ENCODE data around the gene TRIM5.
"Not testable (repeated sequence)": the region's sequence is repeated elsewhere in the genome, so short reads cannot be mapped to it uniquely, and the experiment has no call there.

TRIM5 gene, protein sequence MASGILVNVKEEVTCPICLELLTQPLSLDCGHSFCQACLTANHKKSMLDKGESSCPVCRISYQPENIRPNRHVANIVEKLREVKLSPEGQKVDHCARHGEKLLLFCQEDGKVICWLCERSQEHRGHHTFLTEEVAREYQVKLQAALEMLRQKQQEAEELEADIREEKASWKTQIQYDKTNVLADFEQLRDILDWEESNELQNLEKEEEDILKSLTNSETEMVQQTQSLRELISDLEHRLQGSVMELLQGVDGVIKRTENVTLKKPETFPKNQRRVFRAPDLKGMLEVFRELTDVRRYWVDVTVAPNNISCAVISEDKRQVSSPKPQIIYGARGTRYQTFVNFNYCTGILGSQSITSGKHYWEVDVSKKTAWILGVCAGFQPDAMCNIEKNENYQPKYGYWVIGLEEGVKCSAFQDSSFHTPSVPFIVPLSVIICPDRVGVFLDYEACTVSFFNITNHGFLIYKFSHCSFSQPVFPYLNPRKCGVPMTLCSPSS

DNA sequence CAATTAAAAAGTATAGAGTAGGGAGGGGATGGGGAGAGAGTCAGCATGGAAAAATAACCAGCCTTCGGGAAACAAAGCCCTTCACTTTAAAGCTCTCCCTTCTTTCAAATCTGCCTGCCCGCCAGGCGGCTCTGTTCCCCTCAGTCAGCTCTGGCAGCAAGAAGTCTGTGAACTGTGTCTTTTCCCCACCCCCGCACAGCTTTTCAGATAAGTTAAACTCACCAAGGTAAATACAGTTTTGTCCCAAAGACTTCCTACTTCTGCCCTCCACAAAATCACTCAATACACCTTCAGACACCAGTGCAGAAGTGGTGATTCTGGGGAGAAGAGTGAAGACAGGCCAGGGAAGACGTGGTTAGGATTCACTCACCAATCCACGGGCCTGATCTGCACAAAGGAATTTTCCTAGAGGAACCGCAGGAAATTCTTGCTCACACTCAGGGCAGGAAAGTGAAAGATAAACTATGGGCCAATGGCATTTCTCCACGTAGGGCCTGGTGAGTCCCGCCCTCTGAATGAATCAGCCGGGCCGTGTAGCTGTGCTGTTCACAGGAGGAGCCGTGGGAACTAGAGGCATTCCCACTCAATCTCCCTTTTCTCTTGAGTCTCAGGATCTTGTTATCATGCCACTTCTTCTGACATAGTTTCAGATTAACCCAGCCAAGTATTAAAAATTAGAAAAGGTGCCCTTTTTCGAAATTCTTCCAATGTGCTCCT, at the start of gene TRIM5:
TRIM5 (minus strand) TSS at position 429 of the 717 bp plus-strand sequence. CDS start 4,897 bp downstream, outside the sequence.
- DNase-seq, result peak; percentile 95

DNA sequence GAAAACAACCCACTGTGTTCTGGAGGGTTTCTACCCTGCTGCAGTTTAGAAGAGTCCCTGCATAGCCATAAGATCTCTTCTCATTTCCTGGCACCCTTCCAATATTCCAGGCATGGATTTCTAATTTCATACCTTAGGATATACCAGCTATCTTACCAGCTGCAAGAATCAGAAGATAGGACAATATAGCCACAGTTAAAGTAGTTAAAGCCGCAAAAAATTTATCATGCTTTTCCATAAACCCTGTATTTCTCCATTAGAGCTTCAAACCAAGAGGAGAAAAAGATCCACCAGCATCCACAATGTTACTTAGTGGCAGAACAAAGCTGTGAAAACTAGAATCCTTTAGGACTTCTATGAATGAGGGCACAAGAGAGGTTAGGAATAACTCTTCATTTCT, 42.8 kb upstream of the TRIM5 start:
- no peak for DNase-seq

DNA sequence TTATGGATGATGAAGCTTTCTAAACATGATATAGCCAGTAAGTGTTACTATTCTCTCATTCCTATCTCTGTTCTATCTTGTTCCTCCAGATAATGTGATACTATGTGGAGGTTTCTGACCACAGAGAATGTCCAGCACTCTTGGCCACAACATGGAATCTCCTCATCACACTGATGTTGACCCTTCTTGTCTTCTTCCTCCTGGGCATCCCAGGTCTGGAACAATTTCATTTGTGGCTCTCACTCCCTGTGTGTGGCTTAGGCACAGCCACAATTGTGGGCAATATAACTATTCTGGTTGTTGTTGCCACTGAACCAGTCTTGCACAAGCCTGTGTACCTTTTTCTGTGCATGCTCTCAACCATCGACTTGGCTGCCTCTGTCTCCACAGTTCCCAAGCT, 41.5 kb upstream of the TRIM5 start:
- no peak for DNase-seq

DNA sequence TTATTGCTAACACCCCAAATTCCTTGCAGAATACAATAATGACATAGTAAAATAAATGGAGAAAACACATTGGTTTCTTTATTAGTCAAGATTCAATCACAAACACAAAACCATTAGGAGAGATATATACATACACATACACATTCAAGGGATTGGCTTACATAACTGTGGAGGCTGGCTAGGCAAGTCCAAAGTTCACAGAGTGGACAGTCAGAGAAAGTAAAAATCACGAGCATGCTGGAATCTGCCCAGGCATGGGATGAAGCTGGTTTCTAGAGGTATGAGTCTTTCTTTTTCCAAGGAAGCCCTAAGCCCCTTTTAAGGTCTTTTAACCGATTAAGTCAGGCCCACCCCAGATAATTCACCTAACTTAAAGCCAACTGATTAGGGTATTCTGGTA, 37.7 kb upstream of the TRIM5 start:
- DNase-seq, result no peak

DNA sequence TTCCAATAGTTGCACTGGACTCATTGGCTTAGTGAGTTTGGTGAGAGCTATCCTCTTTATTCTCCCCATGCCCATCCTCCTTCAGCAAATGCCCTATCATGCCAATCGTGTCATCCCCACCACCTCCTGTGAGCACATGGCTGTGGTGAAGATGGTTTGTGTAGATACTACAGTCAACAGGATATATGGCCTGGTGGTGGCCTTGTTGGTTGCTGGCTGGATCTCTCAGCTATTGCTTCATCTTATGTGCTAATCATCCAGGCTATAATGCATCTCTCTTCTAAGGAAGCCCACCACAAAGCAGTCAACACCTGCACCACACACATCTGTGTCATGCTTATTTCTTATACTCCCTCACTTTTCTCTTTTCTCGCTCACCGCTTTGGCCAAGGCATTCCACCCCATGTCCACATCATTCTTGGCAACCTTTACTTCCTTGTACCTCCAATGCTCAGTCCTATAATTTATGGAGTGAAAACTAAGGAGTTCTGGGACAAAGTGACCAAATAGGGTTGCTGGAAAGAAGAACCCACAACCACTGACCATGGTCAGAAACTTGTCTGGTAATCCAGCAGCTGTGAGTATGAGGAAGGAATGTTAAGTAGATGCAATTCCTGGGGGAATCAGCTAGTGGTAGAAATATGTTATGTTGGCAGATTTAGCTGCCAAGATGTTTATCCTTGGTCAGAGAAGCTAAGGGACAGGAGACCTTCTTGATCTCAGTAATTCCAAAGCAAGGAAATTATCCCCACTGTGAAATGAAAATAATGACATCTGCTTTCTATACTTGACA, 35.0 kb upstream of the TRIM5 start:
- peak; percentile 85 for DNase-seq

DNA sequence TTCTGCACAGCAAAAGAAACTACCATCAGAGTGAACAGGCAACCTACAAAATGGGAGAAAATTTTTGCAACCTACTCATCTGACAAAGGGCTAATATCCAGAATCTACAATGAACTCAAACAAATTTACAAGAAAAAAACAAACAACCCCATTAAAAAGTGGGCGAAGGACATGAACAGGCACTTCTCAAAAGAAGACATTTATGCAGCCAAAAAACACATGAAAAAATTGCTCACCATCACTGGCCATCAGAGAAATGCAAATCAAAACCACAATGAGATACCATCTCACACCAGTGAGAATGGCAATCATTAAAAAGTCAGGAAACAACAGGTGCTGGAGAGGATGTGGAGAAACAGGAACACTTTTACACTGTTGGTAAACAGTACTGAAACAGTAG, 31.6 kb upstream of the TRIM5 start:
- DNase-seq, result not testable (repeated sequence)

DNA sequence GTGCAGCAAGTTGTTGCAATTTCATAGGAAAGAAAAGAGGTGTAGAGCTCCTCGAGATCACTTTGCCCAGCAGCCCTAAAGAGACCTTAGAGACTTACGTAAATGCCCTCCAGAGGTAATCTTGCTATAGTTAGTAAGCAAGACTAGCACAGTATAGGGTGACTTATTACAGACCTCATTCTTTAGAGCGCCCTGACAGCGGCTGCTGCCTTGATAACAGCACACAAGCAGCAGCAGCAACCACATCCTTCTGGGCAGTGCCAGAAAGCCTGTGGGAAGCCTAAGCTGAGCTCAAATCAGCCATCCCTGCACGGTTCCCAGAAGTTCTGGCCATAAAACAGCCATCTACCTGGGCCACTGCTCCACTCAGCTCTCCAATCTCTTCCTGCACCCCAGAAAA, 28.8 kb upstream of the TRIM5 start:
- DNase-seq, result peak; percentile 90

DNA sequence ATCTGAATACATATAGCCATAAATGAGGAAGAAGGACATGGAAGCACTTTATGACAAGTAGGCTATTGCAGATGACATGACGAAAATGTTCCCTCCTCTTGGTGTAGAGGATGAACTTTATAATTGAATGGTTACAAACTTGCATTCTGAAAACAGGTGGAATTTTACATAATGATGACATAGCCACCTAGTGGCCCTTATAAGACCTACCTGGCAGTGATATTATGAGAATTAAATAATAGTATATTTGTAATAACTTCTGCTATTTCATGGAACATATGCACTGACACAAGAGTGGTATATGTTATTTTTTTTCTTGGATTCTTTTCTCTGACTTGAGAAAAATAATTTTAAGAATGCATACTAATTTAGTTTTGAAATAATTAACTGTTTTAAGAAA, 27.6 kb upstream of the TRIM5 start:
- peak; percentile 53 for DNase-seq

DNA sequence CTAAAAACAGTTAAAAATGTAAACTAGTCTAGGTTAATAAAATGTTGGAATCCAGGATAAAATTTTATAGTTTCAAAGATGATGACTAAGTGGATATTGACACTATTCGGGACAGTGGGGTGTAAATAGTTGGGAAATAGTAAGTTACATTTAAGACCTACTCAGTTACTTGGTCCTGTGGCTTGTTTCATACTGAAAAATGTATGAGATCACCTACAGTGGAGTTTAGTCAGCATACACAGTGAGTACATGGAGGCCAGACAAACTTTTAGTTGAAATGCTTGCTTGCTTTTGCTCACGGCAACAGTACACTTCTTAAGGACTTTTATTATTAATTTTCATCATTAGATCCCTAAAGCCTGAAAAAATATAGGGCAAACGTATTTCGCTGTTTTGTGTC, 20.8 kb upstream of the TRIM5 start:
- no peak for DNase-seq

DNA sequence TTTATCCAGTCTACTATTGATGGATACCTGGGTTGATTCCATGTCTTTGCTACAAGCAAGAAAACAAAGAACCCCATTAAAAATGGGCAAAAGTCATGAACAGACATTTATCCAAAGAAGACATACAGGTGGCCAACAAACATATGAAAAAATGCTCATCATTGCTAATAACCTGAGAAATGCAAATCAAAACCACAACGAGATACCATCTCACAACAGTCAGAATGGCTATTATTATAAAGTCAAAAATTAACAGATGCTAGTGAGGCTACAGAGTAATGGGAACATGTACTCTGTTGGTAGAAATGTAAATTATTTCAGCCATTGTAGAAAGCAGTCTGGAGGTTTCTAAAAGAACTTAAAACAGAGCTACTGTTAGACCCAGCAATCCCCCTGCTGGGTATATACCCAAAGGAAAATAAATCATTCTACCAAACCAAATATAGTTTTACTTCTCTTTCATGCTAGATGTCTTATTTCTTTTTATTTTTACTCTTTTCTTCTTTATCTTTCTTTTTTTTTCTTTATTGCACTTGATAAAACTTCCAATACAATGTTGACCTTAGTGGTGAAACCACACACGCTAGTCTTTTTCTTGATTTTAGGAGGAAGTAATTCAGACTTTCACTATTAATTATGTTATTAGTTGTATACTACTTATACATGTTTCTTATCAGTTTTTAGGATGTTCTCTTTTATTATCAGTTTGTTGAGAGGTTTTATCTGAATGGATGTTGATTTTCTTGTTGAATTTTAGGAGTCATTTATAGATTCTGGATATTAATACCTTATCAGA, 19.1 kb upstream of the TRIM5 start:
- no peak for DNase-seq

DNA sequence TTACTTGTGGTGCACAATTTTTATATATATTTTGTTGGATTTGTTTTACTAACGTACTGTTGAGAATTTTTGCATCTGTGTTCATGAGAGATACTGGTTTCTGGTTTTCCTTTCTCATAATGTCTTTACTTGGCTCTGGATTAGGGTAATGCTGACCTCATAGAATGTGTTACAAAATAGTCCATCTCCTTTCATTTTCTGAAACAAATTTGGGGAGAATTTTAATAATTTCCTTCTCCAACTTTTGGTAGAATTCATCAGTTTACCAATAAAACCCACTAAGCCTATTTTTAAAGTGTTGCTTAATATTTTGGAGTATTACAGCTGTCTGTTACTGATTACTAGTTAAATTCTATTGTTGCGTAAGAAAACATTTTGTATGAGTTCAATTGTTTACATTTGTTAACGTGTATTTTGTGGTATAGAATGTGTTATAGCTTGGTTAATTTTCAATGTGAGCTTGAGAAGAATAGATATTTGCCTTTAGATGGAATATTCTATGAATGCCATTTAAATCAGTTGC, 16.2 kb upstream of the TRIM5 start:
- no peak for DNase-seq

DNA sequence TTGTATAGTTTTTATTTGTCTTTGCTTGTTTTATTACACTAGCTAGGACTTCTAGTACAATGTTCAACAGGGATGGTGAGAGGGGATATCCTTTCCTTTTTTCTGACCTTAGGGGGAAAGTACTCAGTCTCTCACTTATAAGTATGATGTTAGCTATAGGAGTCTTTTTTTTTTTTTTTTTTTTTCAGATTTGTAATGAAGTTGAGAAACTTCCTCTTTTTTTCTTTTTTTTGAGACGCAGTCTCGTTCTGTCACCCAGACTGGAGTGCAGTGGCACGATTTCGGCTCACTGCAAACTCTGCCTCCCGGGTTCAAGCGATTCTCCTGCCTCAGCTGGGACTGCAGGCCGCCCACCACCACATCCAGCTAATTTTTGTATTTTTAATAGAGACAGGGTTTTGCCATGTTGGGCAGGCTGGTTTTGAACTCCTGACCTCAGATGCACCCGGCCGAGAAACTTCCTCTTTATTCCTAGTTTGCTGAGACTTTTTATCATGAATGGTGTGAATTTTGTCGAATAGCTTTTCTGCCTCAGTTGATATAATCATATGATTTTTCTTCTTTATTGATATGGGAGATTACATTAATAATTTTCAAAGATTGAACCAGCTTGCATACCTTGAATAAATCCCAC, 15.7 kb upstream of the TRIM5 start:
- peak; percentile 72 for DNase-seq

DNA sequence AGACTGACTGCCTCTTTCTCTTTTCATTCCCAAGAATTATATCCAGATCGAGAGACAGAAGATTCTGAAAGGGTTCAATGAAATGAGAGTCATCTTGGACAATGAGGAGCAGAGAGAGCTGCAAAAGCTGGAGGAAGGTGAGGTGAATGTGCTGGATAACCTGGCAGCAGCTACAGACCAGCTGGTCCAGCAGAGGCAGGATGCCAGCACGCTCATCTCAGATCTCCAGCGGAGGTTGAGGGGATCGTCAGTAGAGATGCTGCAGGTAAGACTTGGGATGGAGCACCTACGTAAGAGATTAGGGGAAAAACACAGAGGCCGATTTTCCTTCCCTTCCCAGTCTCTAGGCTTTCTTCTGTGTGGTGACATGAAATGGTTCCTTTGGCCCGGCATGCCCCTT, 13.4 kb upstream of the TRIM5 start:
- DNase-seq, result no peak

DNA sequence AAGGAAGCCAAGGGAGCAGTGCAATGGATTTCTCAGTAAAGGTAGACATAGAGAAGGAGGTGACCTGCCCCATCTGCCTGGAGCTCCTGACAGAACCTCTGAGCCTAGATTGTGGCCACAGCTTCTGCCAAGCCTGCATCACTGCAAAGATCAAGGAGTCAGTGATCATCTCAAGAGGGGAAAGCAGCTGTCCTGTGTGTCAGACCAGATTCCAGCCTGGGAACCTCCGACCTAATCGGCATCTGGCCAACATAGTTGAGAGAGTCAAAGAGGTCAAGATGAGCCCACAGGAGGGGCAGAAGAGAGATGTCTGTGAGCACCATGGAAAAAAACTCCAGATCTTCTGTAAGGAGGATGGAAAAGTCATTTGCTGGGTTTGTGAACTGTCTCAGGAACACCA, 11.3 kb upstream of the TRIM5 start:
- DNase-seq, result no peak

DNA sequence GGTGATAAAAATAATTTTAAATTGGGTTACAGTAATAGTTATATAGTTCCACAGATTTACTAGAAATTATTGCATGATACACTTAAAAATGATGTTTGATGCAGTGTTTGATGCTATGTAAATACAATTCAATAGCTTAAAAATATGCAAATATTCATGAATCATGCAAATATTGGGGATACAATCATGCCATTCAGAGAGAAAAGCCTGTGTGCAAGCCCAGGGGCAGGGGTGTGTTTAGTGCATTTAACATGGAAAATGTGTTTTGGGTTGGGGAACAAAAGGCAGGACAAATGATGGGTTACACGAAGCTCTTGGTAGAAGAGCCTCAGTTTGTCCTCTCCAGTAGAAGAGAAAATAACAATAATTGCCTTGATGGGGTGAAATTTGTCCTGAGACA, 10.7 kb upstream of the TRIM5 start:
- DNase-seq, result no peak

DNA sequence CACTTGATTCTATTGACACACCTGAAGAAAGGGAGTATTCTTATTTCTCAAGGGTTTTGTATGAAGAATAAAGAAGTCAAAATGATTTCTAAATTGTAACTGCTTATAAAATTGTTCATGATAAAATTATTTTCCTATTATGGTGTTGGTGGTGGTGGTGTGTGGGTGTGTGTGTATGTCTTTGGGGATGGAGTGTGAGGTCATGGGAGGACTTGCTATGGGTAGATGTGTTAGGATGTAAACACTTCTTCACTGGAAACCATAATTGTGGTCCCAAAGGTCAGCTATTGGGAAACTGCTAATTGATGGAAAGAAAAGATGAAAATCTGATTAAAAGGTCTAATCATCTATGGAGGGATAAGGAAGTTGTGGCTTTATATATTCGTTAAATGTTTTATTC, 9.8 kb upstream of the TRIM5 start:
- DNase-seq, result no peak

DNA sequence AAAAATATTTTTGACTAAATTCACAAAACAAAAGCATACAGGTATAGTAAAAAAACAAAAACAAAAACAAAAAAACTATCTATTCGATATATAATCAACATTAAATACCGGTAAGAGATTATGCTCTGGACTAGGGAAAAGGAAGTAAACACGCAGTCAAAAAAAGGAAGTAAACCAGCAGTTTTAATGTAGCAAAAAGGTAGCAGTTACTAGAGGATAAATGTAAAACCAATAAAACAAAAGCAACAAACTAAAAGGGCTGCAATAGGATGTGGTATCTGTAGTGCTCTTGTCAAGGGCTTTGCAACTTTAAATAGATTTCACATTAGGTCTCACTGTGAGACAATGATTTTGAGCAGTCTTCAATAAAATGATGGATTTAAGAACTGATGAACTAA, 7.1 kb upstream of the TRIM5 start:
- peak; percentile 57 for DNase-seq

DNA sequence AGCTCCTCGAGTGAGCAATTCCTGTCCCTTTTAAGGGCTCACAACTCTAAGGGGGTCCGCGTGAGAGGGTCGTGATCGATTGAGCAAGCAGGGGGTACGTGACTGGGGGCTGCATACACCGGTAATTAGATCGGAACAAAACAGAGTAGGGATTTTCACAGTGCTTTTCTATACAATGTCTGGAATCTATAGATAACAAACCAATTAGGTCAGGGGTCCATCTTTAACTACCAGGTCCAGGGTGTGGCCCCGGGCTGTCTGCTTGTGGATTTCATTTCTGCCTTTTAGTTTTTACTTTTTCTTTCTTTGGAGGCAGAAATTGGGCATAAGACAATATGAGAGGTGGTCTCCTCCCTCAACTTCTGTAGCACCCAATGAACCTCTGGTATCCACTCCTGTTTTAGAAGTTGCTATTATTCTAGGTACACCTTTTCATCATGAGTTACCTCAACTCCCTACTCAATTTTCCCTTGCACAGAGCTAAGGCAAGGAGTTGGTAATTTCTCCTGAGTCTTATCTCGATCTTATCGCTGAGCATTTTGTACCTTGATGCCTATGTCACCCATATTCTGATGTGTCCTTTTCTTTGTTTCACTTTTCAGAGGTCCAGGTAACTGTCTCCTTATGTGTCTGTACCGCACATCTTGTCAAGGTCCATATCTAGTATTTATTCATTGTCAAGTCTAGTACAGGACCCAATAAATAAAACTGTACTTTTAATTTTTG, 6.5 kb upstream of the TRIM5 start:
- peak; percentile 36 for DNase-seq

DNA sequence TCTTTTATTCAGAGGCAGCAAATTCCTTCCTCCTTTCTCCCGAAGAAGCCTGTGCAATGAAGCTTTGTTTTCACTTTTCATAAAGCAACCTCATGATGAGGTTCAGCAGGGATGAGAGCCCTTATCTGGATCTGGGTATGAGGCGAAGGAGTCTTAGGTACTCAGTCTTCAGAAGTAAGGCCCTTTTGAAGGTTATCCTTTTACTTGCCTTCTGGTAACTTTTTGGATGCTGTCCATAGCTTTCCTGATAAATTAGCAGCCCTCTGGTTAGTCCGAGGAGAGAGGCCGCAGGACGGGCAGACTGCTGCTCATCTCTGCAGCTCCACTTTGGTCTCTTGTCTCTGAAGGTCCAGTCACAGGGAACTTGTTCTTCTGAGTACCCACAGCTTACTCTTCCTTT, 5.9 kb upstream of the TRIM5 start:
- peak; percentile 51 for DNase-seq

DNA sequence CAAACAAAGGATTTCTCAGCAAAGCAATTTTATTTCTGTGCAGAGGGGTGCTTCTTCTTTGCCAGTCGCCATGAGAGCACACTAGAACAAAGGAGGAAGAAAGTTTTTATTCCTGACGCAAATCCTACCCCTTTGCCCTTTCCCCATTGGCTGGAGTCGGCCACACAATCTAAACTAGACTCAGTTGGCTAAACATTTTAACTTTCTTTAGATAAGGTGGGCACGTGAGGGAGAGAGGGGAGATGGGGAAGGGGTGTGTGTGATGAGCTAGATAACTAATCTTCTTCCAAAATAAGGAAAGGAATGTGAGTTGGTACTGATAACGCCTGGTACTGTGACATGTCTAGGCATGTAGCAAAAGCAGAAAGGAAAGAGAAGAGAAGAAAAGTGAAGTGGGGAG, 5.3 kb upstream of the TRIM5 start:
- peak; percentile 65 for DNase-seq

DNA sequence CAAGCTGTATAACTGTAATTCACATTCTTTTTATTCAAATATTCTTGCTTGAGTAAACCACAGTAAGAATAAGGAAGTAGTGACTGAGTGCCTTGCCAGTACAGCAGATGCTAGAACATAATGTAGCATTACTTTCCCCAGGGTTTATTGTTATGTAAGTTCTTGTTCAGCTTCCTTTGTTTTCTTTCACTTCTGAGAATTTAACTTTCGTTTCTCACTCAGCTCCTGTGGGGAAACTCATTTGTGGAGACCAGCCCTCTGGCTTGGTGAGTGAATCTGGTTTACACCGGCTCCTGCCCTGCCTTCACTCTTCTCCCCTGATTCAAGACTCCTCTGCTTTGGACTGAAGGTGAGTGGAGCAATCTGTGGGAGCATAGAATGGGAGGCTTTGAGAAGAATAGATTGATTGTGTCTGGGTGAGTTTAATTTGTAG, 4.7 kb upstream of the TRIM5 start, which contains the start of gene TRIM22:
TRIM22 (plus strand) TSS at position 240 of the 433 bp plus-strand sequence. CDS start 6,443 bp downstream, outside the sequence.
- DNase-seq, result peak; percentile 81

Data from hematopoietic multipotent progenitor cell treated with erythropoietin and hydrocortisone succinate and interleukin-3 and kit ligand, for 4 days (in vitro differentiated cells).